Right atrium auricular region (tissue), 2 donors: ENCODE data around the gene CSTF2T. TPM values are rescaled to one million over a fixed set of nuclear protein-coding genes. Genes with fewer than 3 reads are reported as not detected.
A peak's percentile ranks its signal among the peaks of the same experiment; 100 is the strongest.

Source experiments
- DNase-seq: peaks from one replicate; pipeline ENCODE4 v3.0.0-alpha.2; 2019; ENCODE audit warnings: low spot score
- H3K27ac ChIP-seq, 2 donors: fragments of 200-600 bp; sonication (generic); 1 replicate in 1 of 2; 2 replicates in 1 of 2; pipeline ENCODE4 v1.5.1; 2016 to 2019
- H3K27me3 ChIP-seq, 2 donors: fragments of 200-600 bp; sonication (generic); one replicate each; pipeline versions ENCODE4 v1.5.1 to v1.6.0; 2017 to 2019
- H3K36me3 ChIP-seq: fragments of 200-600 bp; sonication (generic); one replicate; pipeline ENCODE4 v1.5.1; 2016
- H3K4me1 ChIP-seq, 2 donors: fragments of 200-600 bp; sonication (generic); one replicate each; pipeline versions ENCODE4 v1.5.1 to v1.6.0; 2017 to 2019
- H3K4me3 ChIP-seq, 2 donors: fragments of 200-600 bp; sonication (generic); 1 replicate in 1 of 2; 2 replicates in 1 of 2; pipeline ENCODE4 v1.5.1; 2017 to 2019; ENCODE audit warnings: mild to moderate bottlenecking in 1 of 2, moderate library complexity in 1 of 2
- H3K9me3 ChIP-seq, 2 donors: fragments of 200-600 bp; sonication (generic); one replicate each; pipeline ENCODE4 v1.5.1; 2019
- total RNA-seq, 2 donors: library from RNA; depleted of rRNA; stranded (reverse); fragments of >200 nt; gene quantifications; one replicate each; pipeline ENCODE4 v1.1.0, GENCODE V29; 2016
- TF ChIP-seq, protein P1 (sequence below), 2 donors: fragments of 200-600 bp; sonication (generic); IDR thresholded peaks; one replicate each; pipeline ENCODE4 v1.5.1; 2019; ENCODE audit warnings: antibody characterized with exemption in 2 of 2

Gene CSTF2T, protein sequence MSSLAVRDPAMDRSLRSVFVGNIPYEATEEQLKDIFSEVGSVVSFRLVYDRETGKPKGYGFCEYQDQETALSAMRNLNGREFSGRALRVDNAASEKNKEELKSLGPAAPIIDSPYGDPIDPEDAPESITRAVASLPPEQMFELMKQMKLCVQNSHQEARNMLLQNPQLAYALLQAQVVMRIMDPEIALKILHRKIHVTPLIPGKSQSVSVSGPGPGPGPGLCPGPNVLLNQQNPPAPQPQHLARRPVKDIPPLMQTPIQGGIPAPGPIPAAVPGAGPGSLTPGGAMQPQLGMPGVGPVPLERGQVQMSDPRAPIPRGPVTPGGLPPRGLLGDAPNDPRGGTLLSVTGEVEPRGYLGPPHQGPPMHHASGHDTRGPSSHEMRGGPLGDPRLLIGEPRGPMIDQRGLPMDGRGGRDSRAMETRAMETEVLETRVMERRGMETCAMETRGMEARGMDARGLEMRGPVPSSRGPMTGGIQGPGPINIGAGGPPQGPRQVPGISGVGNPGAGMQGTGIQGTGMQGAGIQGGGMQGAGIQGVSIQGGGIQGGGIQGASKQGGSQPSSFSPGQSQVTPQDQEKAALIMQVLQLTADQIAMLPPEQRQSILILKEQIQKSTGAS
- total RNA-seq: 10 to 100 TPM; 13.0 to 14.7 TPM

DNA sequence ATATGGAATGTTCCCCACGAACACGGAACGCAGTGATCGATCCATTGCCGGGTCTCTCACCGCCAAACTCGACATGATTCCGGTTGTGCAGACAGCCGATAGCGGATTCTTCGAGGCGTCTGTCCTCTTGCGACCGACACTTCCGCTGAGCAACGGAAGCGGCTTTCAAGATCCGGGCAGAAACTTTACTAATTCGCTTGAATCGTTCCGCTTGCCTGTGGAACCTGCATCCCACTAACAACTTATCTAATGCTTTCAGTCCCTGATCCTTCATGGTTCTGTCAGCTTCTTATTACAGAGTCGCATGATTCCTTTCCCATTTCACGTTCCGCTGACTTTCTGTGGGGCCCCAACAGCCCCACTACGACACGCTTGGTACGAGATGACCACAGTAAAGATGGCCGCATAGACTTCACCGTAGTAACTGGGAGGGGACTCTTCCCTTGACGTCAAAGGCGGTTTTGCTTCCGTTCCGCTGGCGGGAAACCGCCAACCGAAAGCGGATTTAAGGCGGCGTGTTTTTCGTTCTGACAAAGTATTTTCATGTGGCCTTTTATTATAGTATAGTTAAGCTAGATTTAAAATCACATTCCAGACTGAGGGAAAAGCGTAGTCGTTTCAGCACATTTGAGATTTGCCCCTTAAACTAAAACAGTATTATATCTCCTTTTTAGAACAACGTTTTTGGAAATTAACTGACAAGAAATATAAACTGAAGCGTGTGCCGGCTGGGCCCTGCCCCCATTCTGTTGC lies at the start of gene CSTF2T:
TSS of gene CSTF2T (minus strand) at position 121 of the 753 bp plus-strand sequence. CDS start at position 75, 46 bp downstream.
- DNase-seq: peak; percentile 93
- H3K4me1 ChIP-seq: peaks cover 0 to 46% of the 10 kb centered on the region in 2 donors
- TF ChIP-seq, protein P1, sequence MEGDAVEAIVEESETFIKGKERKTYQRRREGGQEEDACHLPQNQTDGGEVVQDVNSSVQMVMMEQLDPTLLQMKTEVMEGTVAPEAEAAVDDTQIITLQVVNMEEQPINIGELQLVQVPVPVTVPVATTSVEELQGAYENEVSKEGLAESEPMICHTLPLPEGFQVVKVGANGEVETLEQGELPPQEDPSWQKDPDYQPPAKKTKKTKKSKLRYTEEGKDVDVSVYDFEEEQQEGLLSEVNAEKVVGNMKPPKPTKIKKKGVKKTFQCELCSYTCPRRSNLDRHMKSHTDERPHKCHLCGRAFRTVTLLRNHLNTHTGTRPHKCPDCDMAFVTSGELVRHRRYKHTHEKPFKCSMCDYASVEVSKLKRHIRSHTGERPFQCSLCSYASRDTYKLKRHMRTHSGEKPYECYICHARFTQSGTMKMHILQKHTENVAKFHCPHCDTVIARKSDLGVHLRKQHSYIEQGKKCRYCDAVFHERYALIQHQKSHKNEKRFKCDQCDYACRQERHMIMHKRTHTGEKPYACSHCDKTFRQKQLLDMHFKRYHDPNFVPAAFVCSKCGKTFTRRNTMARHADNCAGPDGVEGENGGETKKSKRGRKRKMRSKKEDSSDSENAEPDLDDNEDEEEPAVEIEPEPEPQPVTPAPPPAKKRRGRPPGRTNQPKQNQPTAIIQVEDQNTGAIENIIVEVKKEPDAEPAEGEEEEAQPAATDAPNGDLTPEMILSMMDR (IDR thresholded peaks at IDR 0.05): no peak
- H3K27ac ChIP-seq: peak within 1 kb of the TSS; percentile 90 to 92
- H3K27me3 ChIP-seq: no peaks in the 10 kb centered on the region
- no peaks in the 10 kb centered on the region for H3K36me3 ChIP-seq
- H3K9me3 ChIP-seq: no peaks in the 10 kb centered on the region
- peak within 1 kb of the TSS; percentile 73 to 78 for H3K4me3 ChIP-seq

DNA sequence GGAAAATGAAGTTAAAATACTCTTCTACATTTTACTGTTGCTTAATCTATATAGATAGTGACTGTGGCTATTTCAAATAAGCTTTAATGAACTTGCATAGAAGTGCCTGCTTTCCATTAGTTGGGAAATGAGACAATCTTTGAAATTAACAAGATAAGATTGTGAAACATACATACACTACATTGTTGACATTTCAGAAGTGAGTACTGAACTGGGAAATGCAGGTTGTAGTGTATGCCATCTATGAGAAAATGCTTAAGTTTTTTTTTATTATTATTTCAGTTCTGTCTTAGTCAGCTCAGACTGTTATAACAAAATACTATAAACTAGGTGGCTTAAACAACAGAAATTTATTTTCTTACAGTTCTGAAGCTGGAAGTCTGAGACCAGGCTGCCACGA lies 49.6 kb upstream of the CSTF2T start:
- DNase-seq: no peak
- no peak overlapping the region for H3K27ac ChIP-seq

DNA sequence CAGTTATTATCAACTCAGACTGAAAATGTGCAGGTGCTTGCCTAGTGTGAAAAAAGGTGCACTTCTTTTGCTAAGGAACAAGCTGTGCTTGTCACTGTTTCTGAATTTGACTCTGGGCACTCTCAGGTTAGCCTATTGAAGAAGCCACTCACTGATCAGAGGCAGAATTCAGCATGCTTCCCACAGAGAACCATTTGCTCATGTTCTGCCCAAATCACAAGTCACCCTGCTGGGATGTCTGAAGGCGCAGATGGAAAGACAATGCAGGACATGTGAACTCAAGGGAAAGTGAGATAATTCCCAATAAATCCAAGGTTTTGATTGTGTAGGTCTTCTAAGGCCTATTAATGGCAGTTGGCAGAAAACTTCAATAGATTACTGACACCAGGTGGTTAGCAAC lies 47.8 kb upstream of the CSTF2T start:
- Histone ChIP-seq H3K36me3 (no peaks in the 10 kb centered on the region), H3K4me3 (no peak overlapping the region), H3K9me3 (no peaks in the 10 kb centered on the region), H3K27ac (no peak overlapping the region), H3K27me3 (no peaks in the 10 kb centered on the region), H3K4me1 (peaks cover 0 to 4% of the 10 kb centered on the region in 2 donors)
- no peak for DNase-seq
- TF ChIP-seq, protein P1 (IDR thresholded peaks at IDR 0.05): no peak

More for the DNA sequence above, 49.6 kb upstream of the CSTF2T start:
- no peak overlapping the region for H3K4me3 ChIP-seq
- TF ChIP-seq, protein P1 (IDR thresholded peaks at IDR 0.05): no peak
- no peaks in the 10 kb centered on the region for H3K27me3 ChIP-seq
- H3K4me1 ChIP-seq: no peaks in the 10 kb centered on the region
- H3K9me3 ChIP-seq: no peaks in the 10 kb centered on the region
- no peaks in the 10 kb centered on the region for H3K36me3 ChIP-seq

DNA sequence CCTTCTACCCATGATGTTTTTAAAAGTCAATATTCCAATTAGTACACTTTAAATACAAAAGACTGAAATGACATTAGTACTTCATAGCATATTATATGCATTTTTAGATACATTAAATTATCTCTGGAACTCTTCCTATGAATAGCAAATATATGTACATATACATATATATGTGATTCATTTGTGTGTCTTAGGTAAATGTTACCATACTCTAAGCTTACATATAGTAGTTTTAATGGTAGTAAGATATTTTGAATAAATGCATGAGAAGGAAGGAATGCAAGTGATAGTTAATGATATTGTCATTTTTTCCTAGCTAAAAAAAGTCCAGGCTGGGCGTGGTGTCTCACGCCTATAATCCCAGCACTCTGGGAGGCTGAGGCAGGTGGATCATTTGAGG lies 46.0 kb upstream of the CSTF2T start:
- no peaks in the 10 kb centered on the region for H3K27me3 ChIP-seq
- no peaks in the 10 kb centered on the region for H3K9me3 ChIP-seq
- no peaks in the 10 kb centered on the region for H3K36me3 ChIP-seq
- no peak overlapping the region for H3K4me3 ChIP-seq
- H3K4me1 ChIP-seq: peaks cover 0 to 4% of the 10 kb centered on the region in 2 donors
- no peak overlapping the region for H3K27ac ChIP-seq
- DNase-seq: no peak
- TF ChIP-seq, protein P1 (IDR thresholded peaks at IDR 0.05): no peak

DNA sequence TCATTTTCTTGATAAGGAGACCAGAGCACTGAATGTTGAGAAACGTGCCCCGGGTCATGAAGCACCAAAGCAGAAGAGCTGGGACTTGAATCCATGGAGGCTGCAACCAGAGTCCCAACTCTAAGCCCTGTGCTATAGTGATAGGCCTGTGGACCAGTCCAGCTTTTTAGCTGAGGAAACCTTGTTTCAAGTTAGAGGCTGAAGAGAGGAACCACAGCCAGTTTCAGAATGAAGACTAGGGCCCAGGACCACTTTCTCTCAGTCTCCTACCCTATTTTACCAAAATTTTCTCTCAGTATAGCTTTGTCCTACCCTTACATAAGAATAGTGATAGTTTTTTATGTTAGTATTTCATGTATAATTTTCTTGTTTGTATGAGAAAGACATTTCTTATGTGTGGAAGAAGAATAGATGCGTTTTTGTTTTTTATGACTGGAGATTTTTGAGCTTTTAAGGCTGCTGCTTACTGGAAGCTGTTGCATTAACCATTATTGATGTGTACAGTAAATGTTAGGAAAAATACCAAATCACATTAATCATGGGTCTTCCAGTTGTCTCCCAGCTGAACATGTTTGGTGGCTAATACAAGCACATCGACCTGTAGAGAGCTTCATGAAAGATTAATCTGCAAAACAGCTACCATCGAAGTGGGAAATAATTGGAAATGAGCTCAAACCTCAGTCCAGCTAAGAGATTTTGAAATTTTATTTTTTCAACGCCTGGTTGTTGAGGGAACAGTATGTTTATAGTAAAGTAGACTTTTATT lies 45.0 kb upstream of the CSTF2T start:
- Histone ChIP-seq H3K9me3 (no peaks in the 10 kb centered on the region), H3K27me3 (no peaks in the 10 kb centered on the region), H3K4me3 (no peak overlapping the region), H3K36me3 (no peaks in the 10 kb centered on the region), H3K4me1 (peaks cover 0 to 4% of the 10 kb centered on the region in 2 donors), H3K27ac (no peak overlapping the region)
- TF ChIP-seq, protein P1 (IDR thresholded peaks at IDR 0.05): no peak
- DNase-seq: no peak
